ENCODE data around the gene UTP18.

DNA sequence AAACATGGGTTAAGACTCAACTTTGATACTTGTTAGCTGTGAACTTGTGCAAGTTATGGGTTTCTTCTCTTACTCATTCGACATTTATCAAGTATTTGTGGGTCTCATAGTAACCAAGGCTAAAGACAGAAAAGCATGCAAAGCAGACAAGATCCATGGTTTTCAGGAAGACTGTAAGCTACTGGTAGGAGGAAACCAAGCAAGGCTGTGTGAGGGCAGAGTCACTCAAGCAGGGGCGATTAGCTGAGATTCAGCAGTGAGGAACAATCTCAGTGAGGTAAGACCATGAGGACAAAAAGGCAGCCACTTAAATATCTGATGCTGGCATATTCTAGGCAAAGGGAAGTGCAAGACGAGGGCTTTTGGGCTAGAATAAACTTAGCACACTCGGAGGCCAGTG lies 30.0 kb upstream of the UTP18 start:
- TF ChIP-seq, protein P1, sequence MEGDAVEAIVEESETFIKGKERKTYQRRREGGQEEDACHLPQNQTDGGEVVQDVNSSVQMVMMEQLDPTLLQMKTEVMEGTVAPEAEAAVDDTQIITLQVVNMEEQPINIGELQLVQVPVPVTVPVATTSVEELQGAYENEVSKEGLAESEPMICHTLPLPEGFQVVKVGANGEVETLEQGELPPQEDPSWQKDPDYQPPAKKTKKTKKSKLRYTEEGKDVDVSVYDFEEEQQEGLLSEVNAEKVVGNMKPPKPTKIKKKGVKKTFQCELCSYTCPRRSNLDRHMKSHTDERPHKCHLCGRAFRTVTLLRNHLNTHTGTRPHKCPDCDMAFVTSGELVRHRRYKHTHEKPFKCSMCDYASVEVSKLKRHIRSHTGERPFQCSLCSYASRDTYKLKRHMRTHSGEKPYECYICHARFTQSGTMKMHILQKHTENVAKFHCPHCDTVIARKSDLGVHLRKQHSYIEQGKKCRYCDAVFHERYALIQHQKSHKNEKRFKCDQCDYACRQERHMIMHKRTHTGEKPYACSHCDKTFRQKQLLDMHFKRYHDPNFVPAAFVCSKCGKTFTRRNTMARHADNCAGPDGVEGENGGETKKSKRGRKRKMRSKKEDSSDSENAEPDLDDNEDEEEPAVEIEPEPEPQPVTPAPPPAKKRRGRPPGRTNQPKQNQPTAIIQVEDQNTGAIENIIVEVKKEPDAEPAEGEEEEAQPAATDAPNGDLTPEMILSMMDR (IDR thresholded peaks at IDR 0.05; ENCODE audit: low read length), result no peak
- no peak for TF ChIP-seq EZH2 (IDR thresholded peaks at IDR 0.05; ENCODE audit: borderline replicate concordance, low read length)
